Endodermal cell (in vitro differentiated cells): ENCODE data around the gene PCBD1. TPM values are rescaled to one million over a fixed set of nuclear protein-coding genes. Genes with fewer than 3 reads are reported as not detected.

Experiments used
- DNase-seq: peaks from one replicate; pipeline ENCODE4 v3.0.0-alpha.2; 2017
- H3K27ac ChIP-seq: 2 replicates; pipeline ENCODE4 v1.5.1; 2013; ENCODE audit warnings: mild to moderate bottlenecking, low read depth, low read length, moderate library complexity
- H3K27me3 ChIP-seq: 2 replicates; pipeline ENCODE4 v1.6.1; 2013; ENCODE audit warnings: mild to moderate bottlenecking, low read length, moderate library complexity; ENCODE audit not compliant: insufficient read depth, control insufficient read depth, poor library complexity, severe bottlenecking
- H3K36me3 ChIP-seq: 2 replicates; pipeline ENCODE4 v1.7.0; 2013; ENCODE audit warnings: mild to moderate bottlenecking, low read length, moderate library complexity; ENCODE audit not compliant: control insufficient read depth, insufficient read depth
- H3K4me1 ChIP-seq: one replicate; pipeline ENCODE4 v1.7.0; 2013; ENCODE audit warnings: low read length; ENCODE audit not compliant: control insufficient read depth, insufficient read depth
- H3K4me3 ChIP-seq: 2 replicates; pipeline ENCODE4 v1.5.1; 2013; ENCODE audit warnings: mild to moderate bottlenecking, low read length, moderate library complexity
- H3K9ac ChIP-seq: 2 replicates; pipeline ENCODE4 v1.6.1; 2013; ENCODE audit warnings: mild to moderate bottlenecking, low read length, moderate library complexity; ENCODE audit not compliant: poor library complexity, severe bottlenecking; ENCODE audit errors: extremely low read depth
- H3K9me3 ChIP-seq: 2 replicates; pipeline ENCODE4 v1.6.1; 2013; ENCODE audit warnings: mild to moderate bottlenecking, low read length, moderate library complexity; ENCODE audit not compliant: control insufficient read depth
- H3K27ac Mint-ChIP-seq: 2 replicates; pipeline ENCODE4 v1.8.0; 2020; ENCODE audit warnings: mixed read lengths
- H3K27me3 Mint-ChIP-seq: 2 replicates; pipeline ENCODE4 v1.8.0; 2021; ENCODE audit warnings: mild to moderate bottlenecking, mixed read lengths; ENCODE audit not compliant: insufficient read depth
- H3K36me3 Mint-ChIP-seq: 2 replicates; pipeline ENCODE4 v1.8.0; 2020; ENCODE audit warnings: low read depth, mixed read lengths
- H3K4me1 Mint-ChIP-seq: 2 replicates; pipeline ENCODE4 v1.8.0; 2020; ENCODE audit warnings: mixed read lengths
- H3K4me3 Mint-ChIP-seq: 2 replicates; pipeline ENCODE4 v1.8.0; 2020; ENCODE audit warnings: mild to moderate bottlenecking, moderate library complexity, mixed read lengths
- H3K9me3 Mint-ChIP-seq: 2 replicates; pipeline ENCODE4 v1.8.0; 2020; ENCODE audit warnings: mild to moderate bottlenecking, mixed read lengths
- WGBS, 2 experiments: methylation state at CpG; one replicate each; pipeline versions ENCODE4 v1.1.5 to v1.1.7; 2013; ENCODE audit warnings: missing lambda C conversion rate in 2 of 2, mixed read lengths in 1 of 2; ENCODE audit not compliant: insufficient coverage in 1 of 2, insufficient read length in 1 of 2; 5-methylcytosine and 5-hydroxymethylcytosine counted together
- total RNA-seq, 2 donors: library from RNA; stranded (reverse); fragmentation: NEBNext Ultra II Directional in 1 of 2; extraction: Animal tissue kit (Norgen Biotek cat#: 25700) in 1 of 2; gene quantifications; 2 replicates in 1 of 2; 3 replicates in 1 of 2; pipeline ENCODE4 v1.2.1, GENCODE V29; 2021
- TF ChIP-seq, protein P1 (sequence below): fragments of 200-600 bp; sonication (generic); conservative IDR thresholded peaks from 2 replicates; pipeline ENCODE4 v1.5.0; 2021; ENCODE audit warnings: antibody characterized with exemption, mild to moderate bottlenecking

Gene PCBD1
- total RNA-seq, 2 donors from 2014 or later: 168 to 183 TPM

DNA sequence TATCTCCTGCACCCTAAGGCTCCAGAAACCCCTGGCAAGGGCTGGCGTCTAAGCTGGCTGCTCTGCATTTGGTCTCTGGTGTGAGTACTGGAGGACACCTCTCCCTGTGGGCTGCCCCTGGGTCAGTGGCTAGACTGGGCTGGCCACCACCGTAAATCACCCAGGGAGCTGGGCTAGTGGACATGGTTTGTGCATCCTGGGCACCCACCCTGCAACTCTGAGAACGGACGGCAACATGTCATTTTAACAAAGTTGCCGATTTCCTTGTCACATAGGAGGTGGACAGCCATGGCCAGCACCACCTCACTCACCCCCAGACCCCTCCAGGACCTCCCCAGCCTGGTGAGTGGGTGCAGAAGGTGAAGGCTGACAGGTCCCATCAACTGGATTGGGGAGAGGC lies 26.8 kb upstream of the PCBD1 start:
- H3K9me3 ChIP-seq: no peaks in the 10 kb centered on the region
- no peak overlapping the region for H3K4me3 ChIP-seq
- H3K27ac Mint-ChIP-seq: no peak overlapping the region
- no peaks in the 10 kb centered on the region for H3K36me3 Mint-ChIP-seq
- no peaks in the 10 kb centered on the region for H3K27me3 ChIP-seq
- H3K4me1 ChIP-seq: no peaks in the 10 kb centered on the region
- H3K27me3 Mint-ChIP-seq: peaks cover 4% of the 10 kb centered on the region
- no peaks in the 10 kb centered on the region for H3K36me3 ChIP-seq
- no peaks in the 10 kb centered on the region for H3K4me1 Mint-ChIP-seq
- DNase-seq: no peak
- TF ChIP-seq, protein P1, sequence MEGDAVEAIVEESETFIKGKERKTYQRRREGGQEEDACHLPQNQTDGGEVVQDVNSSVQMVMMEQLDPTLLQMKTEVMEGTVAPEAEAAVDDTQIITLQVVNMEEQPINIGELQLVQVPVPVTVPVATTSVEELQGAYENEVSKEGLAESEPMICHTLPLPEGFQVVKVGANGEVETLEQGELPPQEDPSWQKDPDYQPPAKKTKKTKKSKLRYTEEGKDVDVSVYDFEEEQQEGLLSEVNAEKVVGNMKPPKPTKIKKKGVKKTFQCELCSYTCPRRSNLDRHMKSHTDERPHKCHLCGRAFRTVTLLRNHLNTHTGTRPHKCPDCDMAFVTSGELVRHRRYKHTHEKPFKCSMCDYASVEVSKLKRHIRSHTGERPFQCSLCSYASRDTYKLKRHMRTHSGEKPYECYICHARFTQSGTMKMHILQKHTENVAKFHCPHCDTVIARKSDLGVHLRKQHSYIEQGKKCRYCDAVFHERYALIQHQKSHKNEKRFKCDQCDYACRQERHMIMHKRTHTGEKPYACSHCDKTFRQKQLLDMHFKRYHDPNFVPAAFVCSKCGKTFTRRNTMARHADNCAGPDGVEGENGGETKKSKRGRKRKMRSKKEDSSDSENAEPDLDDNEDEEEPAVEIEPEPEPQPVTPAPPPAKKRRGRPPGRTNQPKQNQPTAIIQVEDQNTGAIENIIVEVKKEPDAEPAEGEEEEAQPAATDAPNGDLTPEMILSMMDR: no peak
- H3K4me3 Mint-ChIP-seq: no peak overlapping the region
- H3K27ac ChIP-seq: no peak overlapping the region
- H3K9ac ChIP-seq: no peak overlapping the region
- WGBS, 2 experiments: 95 to 100% methylated on average over 2 to 5 of the region's 5 CpGs
- peaks cover 2% of the 10 kb centered on the region for H3K9me3 Mint-ChIP-seq

DNA sequence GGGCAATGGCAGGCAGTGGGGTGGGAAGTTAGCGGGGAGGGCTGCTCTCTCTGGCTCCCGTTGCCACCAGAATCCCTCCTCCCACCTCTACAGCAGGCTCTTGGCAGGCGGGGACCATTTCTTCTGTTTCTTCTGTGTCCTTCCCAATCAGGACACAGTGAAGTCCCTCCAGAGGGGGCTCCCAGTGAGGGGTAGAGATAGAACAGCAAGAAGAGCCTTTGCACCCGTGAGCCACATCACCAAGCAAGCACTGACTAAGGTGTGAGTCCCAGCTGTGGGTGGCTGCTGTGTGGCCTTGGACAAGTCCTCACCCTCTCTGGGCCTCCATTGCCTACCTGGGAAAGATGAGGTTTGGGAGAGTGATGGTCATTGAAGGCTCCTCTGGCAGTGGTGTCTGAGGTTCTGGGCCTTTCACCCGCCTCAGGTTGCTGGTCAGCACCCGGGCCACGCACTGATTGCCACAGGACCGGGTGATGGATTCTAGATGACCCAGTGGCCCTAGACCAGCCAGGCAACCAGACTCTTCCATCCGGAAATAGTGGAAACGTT lies 26.0 kb upstream of the PCBD1 start:
- TF ChIP-seq, protein P1: no peak
- Histone ChIP-seq H3K4me1 (no peaks in the 10 kb centered on the region), H3K36me3 (no peaks in the 10 kb centered on the region), H3K4me3 (no peak overlapping the region), H3K27ac (no peak overlapping the region), H3K9ac (no peak overlapping the region), H3K9me3 (no peaks in the 10 kb centered on the region), H3K27me3 (no peaks in the 10 kb centered on the region)
- Mint-ChIP-seq H3K9me3 (peaks cover 2% of the 10 kb centered on the region), H3K36me3 (no peaks in the 10 kb centered on the region), H3K4me3 (no peak overlapping the region), H3K4me1 (no peaks in the 10 kb centered on the region), H3K27ac (no peak overlapping the region), H3K27me3 (peaks cover 4% of the 10 kb centered on the region)
- DNase-seq: no peak
- WGBS, 2 experiments: 72 to 83% methylated on average over 7 to 10 of the region's 10 CpGs

DNA sequence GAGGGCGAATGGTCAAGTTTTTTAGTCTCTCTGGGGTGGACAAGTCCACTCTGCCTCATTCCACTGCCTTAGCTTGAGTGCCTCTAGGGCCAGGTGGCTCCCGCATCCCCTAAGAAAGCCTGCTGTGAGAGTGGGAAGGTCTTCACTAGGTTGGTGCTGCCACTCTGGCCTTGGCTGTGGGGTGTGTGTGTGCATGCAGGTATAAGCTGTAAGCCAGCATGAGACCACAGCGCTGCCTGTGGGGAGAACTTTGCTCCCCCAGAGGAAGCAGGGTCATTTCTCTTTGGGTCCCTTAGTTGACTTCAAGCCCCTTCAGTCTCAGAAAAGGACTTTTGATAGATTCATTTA lies 25.5 kb upstream of the PCBD1 start:
- H3K9me3 Mint-ChIP-seq: peaks cover 2% of the 10 kb centered on the region
- no peak overlapping the region for H3K4me3 Mint-ChIP-seq
- WGBS, 2 experiments: 91 to 100% methylated on average over 1 to 3 of the region's 3 CpGs
- Histone ChIP-seq H3K27me3 (no peaks in the 10 kb centered on the region), H3K36me3 (no peaks in the 10 kb centered on the region), H3K27ac (no peak overlapping the region), H3K4me1 (no peaks in the 10 kb centered on the region), H3K9me3 (no peaks in the 10 kb centered on the region), H3K4me3 (no peak overlapping the region), H3K9ac (no peak overlapping the region)
- DNase-seq: no peak
- H3K36me3 Mint-ChIP-seq: no peaks in the 10 kb centered on the region
- no peaks in the 10 kb centered on the region for H3K4me1 Mint-ChIP-seq
- peaks cover 4% of the 10 kb centered on the region for H3K27me3 Mint-ChIP-seq
- TF ChIP-seq, protein P1: no peak
- no peak overlapping the region for H3K27ac Mint-ChIP-seq
